Measurements from ENCODE around the gene RTEL1. TPM values are rescaled to one million over a fixed set of nuclear protein-coding genes. Genes with fewer than 3 reads are reported as not detected.

RTEL1 gene
- polyA plus RNA-seq, 1 donor from 2014 or later, result 29.2 TPM

DNA sequence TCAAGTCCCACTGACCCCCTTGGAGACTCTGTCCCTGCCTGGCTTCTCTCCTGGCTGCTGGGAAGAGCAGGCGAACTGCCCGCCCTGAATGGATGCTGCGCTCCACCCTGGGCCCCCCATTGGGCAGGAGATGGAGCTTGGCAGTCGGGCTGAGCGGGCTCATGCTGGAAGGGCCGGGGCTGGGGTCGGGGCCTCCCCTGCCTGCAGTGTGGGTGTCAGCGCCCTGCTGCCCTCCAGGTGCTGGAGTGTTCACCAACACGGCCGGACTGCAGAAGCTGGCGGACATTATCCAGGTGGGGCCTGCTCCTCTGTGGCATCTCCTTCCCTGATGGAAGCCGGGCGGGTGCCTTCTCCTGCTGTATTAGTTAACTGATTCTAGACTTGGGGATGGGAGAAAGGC lies 22.3 kb downstream of the RTEL1 start:
- Histone ChIP-seq H3K27me3 (ENCODE audit: insufficient read depth, low read depth, low read length) (no peaks in the 10 kb centered on the region), H3K9ac (ENCODE audit: low read length) (no peak overlapping the region), H4K20me1 (ENCODE audit: insufficient read depth) (no peaks in the 10 kb centered on the region), H3K27ac (ENCODE audit: low read length) (no peak overlapping the region), H2AFZ (ENCODE audit: low read depth, low read length) (no peak overlapping the region), H3K9me2 (ENCODE audit: insufficient read depth, low read length) (no peaks in the 10 kb centered on the region), H3K9me3 (ENCODE audit: low read length) (no peaks in the 10 kb centered on the region), H3K4me3 (ENCODE audit: low read length) (no peak overlapping the region), H3F3A (ENCODE audit: insufficient read depth, low read length, poor library complexity, severe bottlenecking) (no peaks in the 10 kb centered on the region), H3K36me3 (ENCODE audit: insufficient read depth, low read length) (no peaks in the 10 kb centered on the region), H3K4me2 (ENCODE audit: low read length) (no peak overlapping the region), H3K79me2 (replicated peaks; ENCODE audit: insufficient read depth, low read length) (no peaks in the 10 kb centered on the region)
- TF ChIP-seq EP300 (conservative IDR thresholded peaks at IDR 0.05; ENCODE audit: poor library complexity, severe bottlenecking) (no peak), RAD21 (conservative IDR thresholded peaks at IDR 0.05) (no peak), SMC3 (conservative IDR thresholded peaks at IDR 0.05; ENCODE audit: poor library complexity) (no peak), CTCF (IDR thresholded peaks at IDR 0.05; ENCODE audit: poor library complexity, severe bottlenecking) (no peak), EZH2 (IDR thresholded peaks at IDR 0.05; ENCODE audit: borderline replicate concordance, insufficient read depth, low read length, poor library complexity, severe bottlenecking) (no peak), MXI1 (conservative IDR thresholded peaks at IDR 0.05; ENCODE audit: poor library complexity, severe bottlenecking) (no peak), TAF1 (IDR thresholded peaks at IDR 0.05; ENCODE audit: low read depth) (no peak), POLR2AphosphoS5 (IDR thresholded peaks at IDR 0.05) (no peak)
- TF ChIP-seq, protein P1, sequence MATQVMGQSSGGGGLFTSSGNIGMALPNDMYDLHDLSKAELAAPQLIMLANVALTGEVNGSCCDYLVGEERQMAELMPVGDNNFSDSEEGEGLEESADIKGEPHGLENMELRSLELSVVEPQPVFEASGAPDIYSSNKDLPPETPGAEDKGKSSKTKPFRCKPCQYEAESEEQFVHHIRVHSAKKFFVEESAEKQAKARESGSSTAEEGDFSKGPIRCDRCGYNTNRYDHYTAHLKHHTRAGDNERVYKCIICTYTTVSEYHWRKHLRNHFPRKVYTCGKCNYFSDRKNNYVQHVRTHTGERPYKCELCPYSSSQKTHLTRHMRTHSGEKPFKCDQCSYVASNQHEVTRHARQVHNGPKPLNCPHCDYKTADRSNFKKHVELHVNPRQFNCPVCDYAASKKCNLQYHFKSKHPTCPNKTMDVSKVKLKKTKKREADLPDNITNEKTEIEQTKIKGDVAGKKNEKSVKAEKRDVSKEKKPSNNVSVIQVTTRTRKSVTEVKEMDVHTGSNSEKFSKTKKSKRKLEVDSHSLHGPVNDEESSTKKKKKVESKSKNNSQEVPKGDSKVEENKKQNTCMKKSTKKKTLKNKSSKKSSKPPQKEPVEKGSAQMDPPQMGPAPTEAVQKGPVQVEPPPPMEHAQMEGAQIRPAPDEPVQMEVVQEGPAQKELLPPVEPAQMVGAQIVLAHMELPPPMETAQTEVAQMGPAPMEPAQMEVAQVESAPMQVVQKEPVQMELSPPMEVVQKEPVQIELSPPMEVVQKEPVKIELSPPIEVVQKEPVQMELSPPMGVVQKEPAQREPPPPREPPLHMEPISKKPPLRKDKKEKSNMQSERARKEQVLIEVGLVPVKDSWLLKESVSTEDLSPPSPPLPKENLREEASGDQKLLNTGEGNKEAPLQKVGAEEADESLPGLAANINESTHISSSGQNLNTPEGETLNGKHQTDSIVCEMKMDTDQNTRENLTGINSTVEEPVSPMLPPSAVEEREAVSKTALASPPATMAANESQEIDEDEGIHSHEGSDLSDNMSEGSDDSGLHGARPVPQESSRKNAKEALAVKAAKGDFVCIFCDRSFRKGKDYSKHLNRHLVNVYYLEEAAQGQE (IDR thresholded peaks at IDR 0.05; ENCODE audit: borderline replicate concordance), result no peak

DNA sequence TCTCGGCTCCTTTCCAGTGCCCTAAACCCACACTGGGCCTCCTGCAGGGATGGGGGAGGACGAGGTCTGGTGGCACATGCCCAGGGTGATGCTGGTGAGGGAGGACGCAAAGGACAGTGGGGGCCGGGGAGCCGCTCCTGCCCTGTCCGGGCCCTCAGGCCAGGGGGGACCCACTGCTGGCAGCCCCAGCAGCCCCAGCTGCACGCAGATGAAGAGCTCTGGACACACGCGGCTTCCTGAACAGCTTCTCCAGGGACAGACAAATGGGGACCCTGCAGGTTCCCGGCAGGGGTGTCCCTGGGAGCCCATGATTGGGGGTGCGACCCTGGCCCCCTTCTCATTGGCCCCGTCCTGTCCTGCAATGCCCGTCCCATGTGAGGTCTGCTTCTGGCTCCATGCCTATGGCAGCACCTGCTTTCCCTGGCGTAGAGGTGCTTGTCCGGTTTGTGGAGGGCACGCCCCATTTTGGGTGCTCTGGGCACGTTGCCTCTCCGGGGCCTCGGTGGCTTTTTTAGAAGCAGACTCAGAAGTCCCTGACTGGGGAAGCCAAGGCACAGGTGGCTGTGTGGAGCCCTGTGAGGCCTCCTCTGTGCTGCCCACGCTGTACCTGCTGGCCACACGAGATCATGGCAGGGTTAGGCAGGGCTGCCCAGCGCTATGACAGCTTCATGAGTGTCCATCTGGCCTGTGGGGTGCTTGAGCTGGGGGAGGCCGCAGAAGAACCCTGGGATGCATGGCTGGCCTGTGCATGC lies 22.9 kb downstream of the RTEL1 start:
- Histone ChIP-seq H3K9me3 (ENCODE audit: low read length) (no peaks in the 10 kb centered on the region), H3K79me2 (replicated peaks; ENCODE audit: insufficient read depth, low read length) (no peaks in the 10 kb centered on the region), H3K4me3 (ENCODE audit: low read length) (no peak overlapping the region), H3K9ac (ENCODE audit: low read length) (no peak overlapping the region), H3K4me2 (ENCODE audit: low read length) (no peak overlapping the region), H2AFZ (ENCODE audit: low read depth, low read length) (no peak overlapping the region), H3F3A (ENCODE audit: insufficient read depth, low read length, poor library complexity, severe bottlenecking) (no peaks in the 10 kb centered on the region), H4K20me1 (ENCODE audit: insufficient read depth) (no peaks in the 10 kb centered on the region), H3K27me3 (ENCODE audit: insufficient read depth, low read depth, low read length) (no peaks in the 10 kb centered on the region), H3K27ac (ENCODE audit: low read length) (no peak overlapping the region), H3K9me2 (ENCODE audit: insufficient read depth, low read length) (no peaks in the 10 kb centered on the region), H3K36me3 (ENCODE audit: insufficient read depth, low read length) (no peaks in the 10 kb centered on the region)
- TF ChIP-seq MXI1 (conservative IDR thresholded peaks at IDR 0.05; ENCODE audit: poor library complexity, severe bottlenecking), result no peak
- no peak for TF ChIP-seq SMC3 (conservative IDR thresholded peaks at IDR 0.05; ENCODE audit: poor library complexity)
- TF ChIP-seq CTCF (IDR thresholded peaks at IDR 0.05; ENCODE audit: poor library complexity, severe bottlenecking), result no peak
- TF ChIP-seq TAF1 (IDR thresholded peaks at IDR 0.05; ENCODE audit: low read depth), result no peak
- no peak for TF ChIP-seq EZH2 (IDR thresholded peaks at IDR 0.05; ENCODE audit: borderline replicate concordance, insufficient read depth, low read length, poor library complexity, severe bottlenecking)
- no peak for TF ChIP-seq POLR2AphosphoS5 (IDR thresholded peaks at IDR 0.05)
- TF ChIP-seq, protein P1 (IDR thresholded peaks at IDR 0.05; ENCODE audit: borderline replicate concordance), result no peak
- no peak for TF ChIP-seq RAD21 (conservative IDR thresholded peaks at IDR 0.05)
- no peak for TF ChIP-seq EP300 (conservative IDR thresholded peaks at IDR 0.05; ENCODE audit: poor library complexity, severe bottlenecking)
